Measurements from ENCODE around the gene AMT.

DNA sequence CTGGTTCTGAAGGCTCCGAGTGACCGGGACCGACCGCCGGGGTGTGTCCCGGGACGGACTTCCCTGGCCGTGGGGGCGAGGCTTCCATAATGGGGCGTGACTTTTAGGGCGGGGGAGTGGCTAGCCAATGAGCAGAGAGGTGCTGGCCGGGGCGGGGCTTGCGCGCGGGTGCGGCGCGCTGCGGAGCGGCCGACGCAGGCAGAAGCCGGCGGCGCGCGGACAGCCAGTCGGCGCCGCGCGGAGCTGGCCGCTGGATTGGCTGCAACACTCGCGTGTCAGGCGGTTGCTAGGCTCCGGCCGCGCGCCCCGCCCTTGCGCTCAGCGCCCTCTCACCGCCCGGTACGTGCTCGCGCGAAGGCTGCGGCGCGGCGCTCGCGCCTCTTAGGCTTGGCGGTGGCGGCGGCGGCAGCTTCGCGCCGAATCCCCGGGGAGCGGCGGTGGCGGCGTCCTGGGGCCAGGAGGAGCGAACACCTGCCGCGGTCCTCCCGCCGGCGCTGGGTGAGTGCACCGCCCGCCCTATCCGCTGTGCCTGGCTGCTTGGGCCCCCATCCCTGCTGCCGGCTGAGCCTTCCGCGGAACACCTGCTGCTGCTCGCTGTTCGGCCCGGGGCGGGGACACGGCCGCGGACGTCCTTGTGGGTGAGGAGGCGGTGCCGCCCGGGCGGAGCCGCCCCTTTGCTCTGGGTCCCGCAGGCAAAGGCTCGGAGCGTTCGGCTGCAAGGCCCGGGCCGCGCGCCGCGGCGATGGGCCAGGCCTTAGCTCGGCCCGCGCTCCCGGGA lies 47.9 kb upstream of the AMT start, which contains the start of gene DAG1:
- TF ChIP-seq CTCF (IDR thresholded peaks at IDR 0.05; ENCODE audit: poor library complexity) (no peak), EZH2 (IDR thresholded peaks at IDR 0.05; ENCODE audit: borderline replicate concordance) (no peak), EZH2phosphoT487 (IDR thresholded peaks at IDR 0.05; ENCODE audit: low read depth, severe bottlenecking, unreplicated experiment) (no peak)

Data from hepatocyte (in vitro differentiated cells).